ENCODE data around the gene S100A1. TPM values are rescaled to one million over a fixed set of nuclear protein-coding genes. Genes with fewer than 3 reads are reported as not detected.

Gene S100A1
- total and polyA plus RNA-seq, 2 of the 13 experiments (the other 11 are each of a cell fraction or from before 2014, with no cell fraction given): 120 to 251 TPM

- Histone ChIP-seq H3K4me2 (ENCODE audit: low read depth, low read length) (peak overlapping the region; percentile 98), H3K27ac (ENCODE audit: extremely low read length, insufficient read depth, low read length) (peak overlapping the region; percentile 99), H3K27me3 (ENCODE audit: control insufficient read depth in 1 of 2, insufficient read depth in 2 of 2, low read length in 2 of 2) (no peaks in the 10 kb centered on the region; a peak in 1 of 5 replicates), H4K20me1 (ENCODE audit: insufficient read depth, low read length) (no peaks in the 10 kb centered on the region), H2AFZ (ENCODE audit: low read length) (no peak overlapping the region), H3K36me3 (replicated peaks in 1 of 2; ENCODE audit: control insufficient read depth in 1 of 2, insufficient read depth in 2 of 2, low read length in 2 of 2) (no peaks in the 10 kb centered on the region; a peak in 1 of 5 replicates), H3K79me2 (ENCODE audit: insufficient read depth, low read length) (peaks cover 13% of the 10 kb centered on the region), H3K4me1 (ENCODE audit: insufficient read depth, low read length) (peaks cover 67% of the 10 kb centered on the region), H3K9me3 (ENCODE audit: low read length) (no peaks in the 10 kb centered on the region), H3K9ac (ENCODE audit: insufficient read depth, low read depth, low read length) (peak overlapping the region; percentile 87), H3K4me3 (replicated peaks in 1 of 3; ENCODE audit: insufficient read depth in 1 of 3, low read depth in 2 of 3, low read length in 3 of 3) (peak overlapping the region; percentile 62 to 83 (median 64))
- BruUV-seq (replicated peaks): no TSS peak
- POLR2A ChIA-PET: interaction anchor here (0.7 to 12.2 kb wide), 7 partner anchors 15 to 167 kb away, joined by 3 to 390 read pairs (median 7); partner anchors contain the start of genes CHTOP, S100A1, S100A13 and S100A4
- intact Hi-C loops (cut with micrococcal nuclease; ENCODE audit: unreplicated experiment) (loop anchor here (2.0 kb wide), 1 partner anchor 17 kb away; the partner anchor contains the start of gene S100A13), in situ Hi-C loops (cut with HindIII; ENCODE audit: extremely low pct_ligation_motif_present, low pct_unique_long_range_greater_than_20kb) (no loop called here)
- FAIRE-seq (no peak), DNase-seq (ENCODE audit: low spot score) (no peak), ATAC-seq (peak; percentile 12)
- WGBS (ENCODE audit: low lambda C conversion rate): 0% methylated on average over 6 of the region's 6 CpGs
- CTCF ChIA-PET (ENCODE audit: low intra/inter-chr PET ratio, low total read pairs): no interaction called here
- TF ChIP-seq MEIS2 (CRISPR knock-in tag; IDR thresholded peaks at IDR 0.05) (peak; percentile 14), ZNF124 (CRISPR knock-in tag; IDR thresholded peaks at IDR 0.05) (no peak), ZNF740 (CRISPR knock-in tag; IDR thresholded peaks at IDR 0.05) (no peak), ZNF768 (CRISPR knock-in tag; IDR thresholded peaks at IDR 0.05) (no peak), CHCHD3 (CRISPR knock-in tag; IDR thresholded peaks at IDR 0.05) (no peak), ZNF558 (CRISPR knock-in tag; IDR thresholded peaks at IDR 0.05; ENCODE audit: borderline replicate concordance) (no peak), HMG20A (CRISPR knock-in tag; IDR thresholded peaks at IDR 0.05; ENCODE audit: borderline replicate concordance) (no peak), EP300 (IDR thresholded peaks at IDR 0.05; ENCODE audit: low read depth in 2 of 2, low read length in 2 of 2) (no peak), EP300 (CRISPR knock-in tag; IDR thresholded peaks at IDR 0.05; ENCODE audit: borderline replicate concordance) (no peak), THRA (CRISPR knock-in tag; IDR thresholded peaks at IDR 0.05; ENCODE audit: borderline replicate concordance) (no peak), YEATS4 (CRISPR knock-in tag; IDR thresholded peaks at IDR 0.05; ENCODE audit: borderline replicate concordance) (no peak), MXD1 (CRISPR knock-in tag; IDR thresholded peaks at IDR 0.05) (no peak), ZNF264 (CRISPR knock-in tag; IDR thresholded peaks at IDR 0.05) (0 out of 2 replicates have a peak, but pooled peaks have one; percentile 24), XRCC5 (optimal IDR thresholded peaks at IDR 0.05; ENCODE audit: low read length) (peak; percentile 0), SALL1 (CRISPR knock-in tag; IDR thresholded peaks at IDR 0.05) (no peak), DMTF1 (CRISPR knock-in tag; IDR thresholded peaks at IDR 0.05) (no peak), SNAPC2 (CRISPR knock-in tag; IDR thresholded peaks at IDR 0.05) (no peak), HOXA3 (CRISPR knock-in tag; IDR thresholded peaks at IDR 0.05) (0 out of 2 replicates have a peak, but pooled peaks have one; percentile 10), SOX6 (IDR thresholded peaks at IDR 0.05) (no peak), SOX6 (CRISPR knock-in tag; IDR thresholded peaks at IDR 0.05) (no peak), MTF1 (CRISPR knock-in tag; IDR thresholded peaks at IDR 0.05) (no peak), HNRNPL (IDR thresholded peaks at IDR 0.05; ENCODE audit: low read depth, low read length) (no peak), ZC3H4 (CRISPR knock-in tag; IDR thresholded peaks at IDR 0.05; ENCODE audit: borderline replicate concordance) (0 out of 2 replicates have a peak, but pooled peaks have one; percentile 29), ZNF766 (CRISPR knock-in tag; IDR thresholded peaks at IDR 0.05; ENCODE audit: borderline replicate concordance) (peak; percentile 48; the same call in 1 of the 2 replicates)
These were observed 18.7 kb upstream of the S100A1 start for GRCh38 chr1:153609585-153609907.
